GM18907 (cell line): Measurements from ENCODE around the gene SPRYD3.
A peak's percentile ranks its signal among the peaks of the same experiment; 100 is the strongest.
"Not testable (repeated sequence)": the region's sequence is repeated elsewhere in the genome, so short reads cannot be mapped to it uniquely, and the experiment has no call there.

Source experiments
- ATAC-seq: cut with Tn5 transposase; IDR thresholded peaks from one replicate; pipeline ENCODE4 v1.9.1; 2021; ENCODE audit warnings: mild to moderate bottlenecking, moderate library complexity; ENCODE audit not compliant: unreplicated experiment

SPRYD3 gene

DNA sequence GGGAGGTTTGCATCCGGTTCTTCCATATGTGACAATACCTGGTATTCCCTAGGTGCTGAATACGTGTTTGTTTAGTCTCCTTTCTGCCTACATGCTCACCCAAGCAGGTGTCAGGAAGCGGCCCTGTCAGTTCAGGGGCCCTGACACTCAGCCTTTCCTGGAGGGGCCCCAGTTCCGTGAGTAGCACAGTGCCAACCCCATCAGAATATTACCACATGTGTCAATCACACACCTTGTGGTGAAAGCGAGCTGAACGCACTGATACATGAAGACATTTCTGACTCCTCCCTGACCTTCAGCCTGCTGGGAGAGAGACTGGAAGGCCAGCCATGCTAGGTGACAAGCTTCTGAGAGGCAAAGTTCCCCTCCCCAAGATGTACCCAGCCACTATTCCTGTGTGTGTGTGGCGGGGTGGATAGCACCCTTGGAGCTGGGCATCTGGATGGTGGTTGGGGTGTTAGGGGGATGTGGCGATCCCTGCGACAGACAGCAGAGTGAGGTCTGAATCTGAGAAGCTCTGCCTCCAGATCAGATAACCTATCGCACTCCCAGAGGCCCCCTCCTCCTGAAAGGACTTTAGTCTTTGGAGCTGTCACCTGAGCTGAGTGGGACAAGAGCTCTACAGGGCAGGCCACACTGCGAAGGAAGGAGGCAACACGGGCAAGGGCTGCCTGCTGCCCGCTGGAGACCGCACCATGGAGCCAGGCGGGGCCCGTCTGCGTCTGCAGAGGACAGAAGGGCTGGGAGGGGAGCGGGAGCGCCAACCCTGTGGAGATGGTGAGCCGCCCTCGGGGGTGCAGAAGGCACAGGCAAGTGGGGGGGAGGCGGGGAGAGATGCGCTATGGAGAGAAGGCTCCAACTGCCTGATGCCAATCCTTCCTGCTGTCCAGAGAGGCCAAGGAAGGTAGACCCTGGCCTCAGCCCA is 24.0 kb upstream of the SPRYD3 start, which contains the start of gene SOAT2:
Gene SOAT2 (plus strand): TSS at position 604 of the 925 bp plus-strand sequence. CDS start 92 bp downstream, at position 696.
- peak; percentile 67 for ATAC-seq

DNA sequence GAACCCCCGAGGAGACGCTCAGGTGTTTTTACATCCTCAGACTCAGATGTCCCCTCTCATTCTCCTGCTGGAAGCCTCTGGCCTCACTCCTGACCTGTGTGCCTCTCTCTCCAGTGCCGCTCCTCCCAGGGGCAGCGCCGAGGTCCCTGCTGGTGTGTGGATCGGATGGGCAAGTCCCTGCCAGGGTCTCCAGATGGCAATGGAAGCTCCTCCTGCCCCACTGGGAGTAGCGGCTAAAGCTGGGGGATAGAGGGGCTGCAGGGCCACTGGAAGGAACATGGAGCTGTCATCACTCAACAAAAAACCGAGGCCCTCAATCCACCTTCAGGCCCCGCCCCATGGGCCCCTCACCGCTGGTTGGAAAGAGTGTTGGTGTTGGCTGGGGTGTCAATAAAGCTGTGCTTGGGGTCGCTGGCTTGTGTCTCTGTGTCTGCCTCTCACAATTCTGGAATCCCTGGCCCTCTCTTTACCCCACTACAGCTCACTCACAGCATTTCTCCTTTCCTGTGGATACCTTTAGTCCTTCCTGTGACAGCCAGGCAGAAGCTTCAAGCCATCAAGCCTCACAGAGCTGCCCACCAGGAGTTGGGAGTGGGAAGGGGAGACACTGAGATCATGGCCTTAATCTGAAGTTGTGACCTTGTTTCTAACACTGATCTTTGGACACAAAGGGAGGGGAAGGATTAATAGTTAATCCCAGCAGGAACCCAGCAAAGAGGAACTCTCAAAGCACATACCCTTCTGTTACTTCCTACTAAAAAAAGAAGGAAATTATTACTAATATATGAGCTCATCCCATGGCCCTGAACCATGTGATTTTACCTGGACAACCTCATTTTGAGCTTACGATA is 23.0 kb upstream of the SPRYD3 start:
- ATAC-seq: no peak

DNA sequence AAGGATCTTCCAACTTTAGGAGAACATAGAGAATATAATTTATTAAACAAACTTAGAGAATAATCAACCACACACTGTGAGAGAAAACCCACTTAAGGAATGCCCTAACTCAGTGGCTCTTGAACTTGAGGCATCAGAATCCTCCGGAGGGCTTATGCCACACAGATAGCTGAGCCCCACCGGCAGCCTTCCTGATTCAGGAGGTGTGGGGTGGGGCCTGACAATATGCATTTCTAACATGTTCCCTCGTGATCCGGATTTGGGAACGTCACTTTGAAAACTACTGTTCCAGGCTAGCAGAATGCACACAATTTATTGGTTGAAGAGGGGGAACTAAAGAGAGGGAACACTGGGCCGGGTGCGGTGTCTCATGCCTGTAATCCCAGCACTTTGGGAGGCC is 22.1 kb upstream of the SPRYD3 start:
- ATAC-seq: no peak

DNA sequence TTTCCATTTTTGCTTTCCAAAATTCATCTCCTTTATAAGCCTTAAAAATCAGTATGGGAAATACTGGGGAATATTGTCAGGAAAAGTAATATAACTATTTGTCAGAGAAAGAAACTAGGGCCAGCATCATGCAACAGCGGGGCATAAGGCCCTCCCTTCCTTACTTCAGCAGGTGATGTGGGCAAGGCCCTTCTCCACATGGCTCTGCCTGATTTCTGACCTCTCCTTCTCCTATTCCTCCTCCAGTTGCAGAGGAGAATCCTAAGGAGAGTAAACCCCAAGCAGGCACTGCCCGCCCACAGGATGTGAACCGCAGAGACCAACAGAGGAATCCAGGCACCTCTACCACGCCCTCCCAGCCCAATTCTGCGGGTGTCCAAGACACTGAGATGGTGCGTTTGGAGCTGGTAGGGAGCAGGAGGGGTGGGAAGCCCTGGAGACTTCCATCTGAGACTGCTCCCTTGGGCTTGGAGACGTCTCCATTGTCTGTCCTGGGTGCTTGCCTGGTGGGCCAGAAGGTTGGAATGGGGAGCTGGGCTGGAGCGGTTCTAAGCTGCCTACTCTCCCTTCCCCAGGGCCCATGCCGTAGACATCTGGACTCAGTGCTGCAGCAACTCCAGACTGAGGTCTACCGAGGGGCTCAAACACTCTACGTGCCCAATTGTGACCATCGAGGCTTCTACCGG is 21.4 kb upstream of the SPRYD3 start:
- no peak for ATAC-seq

DNA sequence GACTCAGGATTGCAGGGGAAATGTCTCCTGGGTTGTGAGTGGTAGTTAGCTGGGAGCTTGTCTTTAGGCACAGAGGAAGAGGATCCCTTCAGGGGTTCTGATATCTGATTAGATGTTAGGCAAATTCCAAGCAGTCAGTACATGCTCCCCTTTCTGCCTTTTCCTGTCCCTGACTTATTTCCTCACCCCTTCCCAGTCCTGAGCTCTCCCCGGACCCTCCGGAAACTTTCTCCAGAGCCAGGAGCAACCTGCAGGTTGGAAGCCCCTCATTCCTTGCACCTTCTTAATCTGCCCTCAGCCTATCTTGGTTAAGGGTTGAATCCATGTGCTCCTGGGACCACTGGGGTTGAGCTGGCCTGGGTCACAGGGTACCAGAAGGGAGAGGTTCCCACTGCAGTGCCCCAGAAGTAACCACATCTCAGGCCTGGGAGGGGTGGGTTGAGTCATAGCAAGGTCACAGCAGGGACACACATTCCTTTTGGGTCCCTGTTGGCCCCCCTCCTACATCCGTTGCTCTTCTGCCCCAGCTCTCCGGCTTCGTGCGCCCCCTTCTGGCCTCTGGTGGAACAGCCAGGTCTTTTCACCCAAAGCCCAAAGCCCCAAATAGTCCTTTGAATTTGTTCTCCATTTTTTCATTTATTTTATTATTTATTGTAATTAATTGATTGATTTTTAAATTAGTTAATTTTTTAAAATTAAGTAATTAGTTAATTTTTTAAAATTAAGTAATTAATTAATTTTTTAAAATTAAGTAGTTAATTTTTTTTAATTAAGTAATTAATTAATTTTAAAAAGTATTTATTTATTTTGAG is 20.1 kb upstream of the SPRYD3 start:
- ATAC-seq: peak; percentile 33

GRCh38 chr12:53098354-53098981 is 19.3 kb upstream of the SPRYD3 start:
- no peak for ATAC-seq

DNA sequence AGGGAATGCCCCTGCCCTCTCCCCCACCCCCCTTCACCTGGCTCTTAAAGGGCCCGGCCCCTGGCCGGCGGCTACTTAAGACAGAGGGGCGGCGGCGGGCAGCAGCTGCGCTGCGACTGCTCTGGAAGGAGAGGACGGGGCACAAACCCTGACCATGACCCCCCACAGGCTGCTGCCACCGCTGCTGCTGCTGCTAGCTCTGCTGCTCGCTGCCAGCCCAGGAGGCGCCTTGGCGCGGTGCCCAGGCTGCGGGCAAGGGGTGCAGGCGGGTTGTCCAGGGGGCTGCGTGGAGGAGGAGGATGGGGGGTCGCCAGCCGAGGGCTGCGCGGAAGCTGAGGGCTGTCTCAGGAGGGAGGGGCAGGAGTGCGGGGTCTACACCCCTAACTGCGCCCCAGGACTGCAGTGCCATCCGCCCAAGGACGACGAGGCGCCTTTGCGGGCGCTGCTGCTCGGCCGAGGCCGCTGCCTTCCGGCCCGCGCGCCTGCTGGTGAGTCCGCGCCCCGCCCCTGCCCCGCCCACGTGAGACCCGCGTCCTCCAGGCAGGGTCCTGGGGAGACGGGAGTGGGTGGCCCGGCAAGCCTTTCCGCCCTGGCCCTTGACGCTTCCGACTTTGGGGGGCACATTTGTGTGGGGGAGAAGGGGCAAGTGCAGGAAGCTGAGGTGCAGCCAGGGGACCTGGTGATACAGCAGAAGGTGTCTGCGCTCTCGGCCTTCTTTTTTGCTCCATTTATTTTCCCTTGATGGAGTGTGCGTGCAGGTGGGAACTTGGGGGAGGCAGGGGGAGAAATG is 18.6 kb upstream of the SPRYD3 start, which contains the start of gene IGFBP6:
Gene IGFBP6 (plus strand): TSS at position 104 of the 790 bp plus-strand sequence. CDS start 51 bp downstream, at position 155.
- no peak for ATAC-seq

- ATAC-seq: no peak
These were observed 18.0 kb upstream of the SPRYD3 start for GRCh38 chr12:53097207-53097563.

- ATAC-seq: no peak
These were observed 17.6 kb upstream of the SPRYD3 start for GRCh38 chr12:53096759-53097158.

- no peak for ATAC-seq
These were observed 17.0 kb upstream of the SPRYD3 start for GRCh38 chr12:53096089-53096741.

GRCh38 chr12:53095596-53095895 is 16.4 kb upstream of the SPRYD3 start:
- not testable (repeated sequence) for ATAC-seq

- ATAC-seq: not testable (repeated sequence)
These were observed 15.8 kb upstream of the SPRYD3 start for GRCh38 chr12:53094796-53095595.

DNA sequence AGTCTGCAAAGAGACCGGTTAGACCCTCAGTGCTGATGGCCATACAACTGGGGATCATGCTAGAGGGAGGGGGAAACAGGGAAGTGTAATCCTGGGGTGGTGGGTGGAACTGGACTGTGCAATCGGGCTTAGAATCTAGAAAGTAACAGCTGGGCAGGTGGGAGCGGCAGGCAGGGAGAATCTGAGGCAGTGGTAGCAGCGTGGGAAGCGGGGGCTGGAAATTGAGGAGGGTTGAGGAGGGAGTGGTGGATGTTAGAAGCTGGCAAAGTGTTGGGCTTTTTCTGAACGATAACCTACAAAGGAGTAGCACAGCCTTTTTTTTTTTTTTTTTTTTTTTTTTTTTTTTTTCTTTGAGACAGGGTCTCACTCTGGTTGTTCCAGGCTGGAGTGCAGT is 15.2 kb upstream of the SPRYD3 start:
- no peak for ATAC-seq

DNA sequence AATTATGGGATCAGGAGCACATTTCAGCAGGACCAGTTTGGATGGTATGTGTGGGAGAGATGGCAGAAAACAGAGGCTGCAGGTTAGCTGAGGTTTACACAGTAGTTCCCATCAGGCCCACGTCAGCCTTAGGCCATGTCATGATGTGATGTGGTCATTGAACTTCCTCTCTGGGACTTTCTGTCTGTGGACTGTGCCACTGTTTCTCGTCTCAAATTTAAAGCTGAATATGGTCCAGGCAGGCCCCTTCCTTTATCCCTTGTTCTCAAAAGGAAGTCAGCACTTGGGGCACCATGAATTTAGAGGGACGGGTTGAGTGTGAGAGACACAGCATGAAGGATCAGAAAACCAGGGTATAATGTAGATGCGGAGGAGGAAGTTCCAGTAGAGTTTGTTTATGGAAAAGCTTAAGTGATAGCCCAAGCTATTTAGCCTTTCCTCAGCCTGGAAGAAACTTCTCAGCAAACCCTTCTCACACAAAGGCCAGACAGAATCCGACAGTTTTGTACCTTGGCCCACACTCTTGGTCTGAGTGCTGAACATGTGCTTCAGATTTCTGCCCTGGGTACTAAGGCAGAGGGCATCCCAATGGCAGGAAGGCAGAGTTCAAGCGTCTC is 14.7 kb upstream of the SPRYD3 start:
- ATAC-seq: no peak

- no peak for ATAC-seq
These were observed 12.6 kb upstream of the SPRYD3 start for GRCh38 chr12:53091756-53092155.

DNA sequence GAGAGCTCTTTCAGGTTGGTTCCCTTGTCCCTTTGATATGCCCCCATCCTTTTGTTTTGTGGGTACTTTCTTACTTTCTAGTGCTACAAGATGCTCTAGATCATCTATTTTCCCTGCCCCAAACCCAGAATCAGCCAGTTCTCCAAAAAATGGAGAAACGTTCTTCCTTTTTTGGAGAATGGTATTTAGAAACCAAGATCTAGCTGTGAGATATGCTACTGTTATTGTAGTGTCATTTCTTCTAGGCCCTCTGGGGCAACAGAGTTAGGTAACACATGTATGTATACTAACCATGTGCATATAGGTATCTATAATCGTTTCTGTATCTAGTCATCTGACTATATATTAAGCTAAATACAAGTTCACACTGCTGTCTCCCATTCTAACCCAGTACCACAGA is 11.4 kb upstream of the SPRYD3 start:
- no peak for ATAC-seq

DNA sequence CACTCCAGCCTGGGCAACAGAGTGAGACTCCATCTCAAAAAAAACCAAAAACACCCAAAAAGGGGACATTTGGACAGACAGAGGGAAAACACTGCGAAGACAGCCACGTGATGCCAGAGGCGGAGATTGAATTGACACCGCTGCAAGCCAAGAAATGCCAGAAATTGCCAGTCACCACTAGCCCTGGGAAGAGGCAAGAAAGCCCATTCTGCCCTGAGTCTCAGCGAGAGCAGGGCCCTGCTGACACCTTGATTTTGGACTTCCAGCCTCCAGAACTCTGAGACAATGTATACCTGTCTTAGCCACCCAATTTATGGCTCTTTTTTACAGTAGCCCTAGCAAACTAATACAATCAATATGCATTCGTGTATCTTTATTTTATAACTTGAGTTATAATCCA is 10.9 kb upstream of the SPRYD3 start:
- no peak for ATAC-seq
